OCI-LY1 (cell line): ENCODE data around the gene GRK5.

Experiments
- H2AFZ ChIP-seq: fragments of 200-600 bp; sonication (generic), shearing (Covaris generic); 2 replicates; pipeline ENCODE4 v1.6.0; 2014; ENCODE audit warnings: antibody characterized with exemption, mild to moderate bottlenecking, low read length
- H3F3A ChIP-seq: fragments of 200-600 bp; sonication (generic), shearing (Covaris generic); 2 replicates; pipeline ENCODE4 v1.6.0; 2014; ENCODE audit warnings: mild to moderate bottlenecking, antibody characterized with exemption, low read length, moderate library complexity; ENCODE audit not compliant: insufficient read depth
- H3K27ac ChIP-seq: fragments of 200-600 bp; sonication (generic); 2 replicates; pipeline ENCODE4 v1.5.1; 2014; ENCODE audit warnings: low read length, mixed run types, mild to moderate bottlenecking, low read depth; ENCODE audit not compliant: poor library complexity, severe bottlenecking
- H3K27me3 ChIP-seq: fragments of 200-600 bp; sonication (generic); 2 replicates; pipeline ENCODE4 v1.6.0; 2014; ENCODE audit warnings: antibody characterized with exemption, mild to moderate bottlenecking, low read length, moderate library complexity; ENCODE audit not compliant: insufficient read depth
- H3K36me3 ChIP-seq: fragments of 200-600 bp; sonication (generic); 2 replicates; pipeline ENCODE4 v1.6.1; 2014; ENCODE audit warnings: mild to moderate bottlenecking, antibody characterized with exemption, low read length, moderate library complexity, mixed read lengths; ENCODE audit not compliant: insufficient read depth
- H3K4me1 ChIP-seq: fragments of 200-600 bp; sonication (generic); 2 replicates; pipeline ENCODE4 v1.5.1; 2014; ENCODE audit warnings: mild to moderate bottlenecking, low read length, moderate library complexity; ENCODE audit not compliant: insufficient read depth, severe bottlenecking
- H3K4me2 ChIP-seq: fragments of 200-600 bp; sonication (generic), shearing (Covaris generic); 2 replicates; pipeline ENCODE4 v1.6.1; 2014; ENCODE audit warnings: low read length
- H3K4me3 ChIP-seq: fragments of 200-600 bp; sonication (generic); 2 replicates; pipeline ENCODE4 v1.5.1; 2014; ENCODE audit warnings: low read length, low read depth, mild to moderate bottlenecking, mixed read lengths; ENCODE audit not compliant: poor library complexity, severe bottlenecking
- H3K79me2 ChIP-seq: fragments of 200-600 bp; shearing (Covaris generic); 2 replicates; pipeline ENCODE4 v1.6.1; 2016; ENCODE audit warnings: mixed run types, low read length, mixed read lengths; ENCODE audit not compliant: insufficient read depth
- H3K9ac ChIP-seq: fragments of 200-600 bp; sonication (generic), shearing (Covaris generic); 2 replicates; pipeline ENCODE4 v1.6.1; 2014; ENCODE audit warnings: mild to moderate bottlenecking, low read length, mixed read lengths
- H3K9me2 ChIP-seq: fragments of 200-600 bp; sonication (generic), shearing (Covaris generic); 2 replicates; pipeline ENCODE4 v1.6.1; 2014; ENCODE audit warnings: low read depth, mild to moderate bottlenecking, low read length, mixed read lengths
- H3K9me3 ChIP-seq: fragments of 200-600 bp; shearing (Covaris generic); 2 replicates; pipeline ENCODE4 v1.6.1; 2014; ENCODE audit warnings: low read length, mixed read lengths
- H4K20me1 ChIP-seq: fragments of 200-600 bp; sonication (generic), shearing (Covaris generic); 2 replicates; pipeline ENCODE4 v1.6.0; 2016; ENCODE audit warnings: mild to moderate bottlenecking, low read length; ENCODE audit not compliant: insufficient read depth
- EZH2 ChIP-seq: fragments of 200-600 bp; sonication (generic), shearing (Covaris generic); IDR thresholded peaks from 2 replicates; pipeline ENCODE4 v1.8.0; 2017; ENCODE audit warnings: borderline replicate concordance, mixed run types, mild to moderate bottlenecking, antibody characterized with exemption, low read length, moderate library complexity, mixed read lengths
- TF ChIP-seq, protein P1 (sequence below): fragments of 200-600 bp; sonication (generic), shearing (Covaris generic); IDR thresholded peaks from 2 replicates; pipeline ENCODE4 v1.5.1; 2017; ENCODE audit warnings: mild to moderate bottlenecking, antibody characterized with exemption, low read length, moderate library complexity, mixed read lengths

GRK5 gene

DNA sequence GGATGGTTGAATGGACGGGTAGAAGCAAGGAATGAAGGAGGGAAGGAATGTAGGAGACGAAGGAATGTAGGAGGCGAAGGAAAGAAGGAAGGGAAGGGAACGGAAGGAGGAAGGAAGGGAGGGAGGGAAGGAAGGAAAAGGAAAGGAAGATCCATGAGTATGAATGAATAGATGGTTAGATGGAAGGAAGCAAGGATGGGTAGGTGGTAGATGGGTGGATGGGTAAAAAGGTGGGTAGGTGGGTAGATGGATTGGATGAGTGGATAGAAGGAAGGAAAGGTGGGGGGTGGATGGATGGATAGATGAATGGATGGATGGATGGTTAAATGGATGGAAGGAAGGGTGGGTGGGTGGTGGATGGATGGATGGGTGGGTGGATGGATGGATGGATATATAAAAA is 257.7 kb downstream of the GRK5 start:
- Histone ChIP-seq H3K36me3 (peaks cover 3% of the 10 kb centered on the region; the same call in 1 of the 2 replicates), H3K4me1 (no peaks in the 10 kb centered on the region), H3K9me3 (no peaks in the 10 kb centered on the region), H3K9me2 (no peaks in the 10 kb centered on the region), H3K27ac (no peak overlapping the region), H3K27me3 (peaks cover 11% of the 10 kb centered on the region; the same call in 1 of the 2 replicates), H3K4me3 (no peak overlapping the region), H3K9ac (no peak overlapping the region), H4K20me1 (no peaks in the 10 kb centered on the region), H2AFZ (no peak overlapping the region), H3K4me2 (no peak overlapping the region), H3K79me2 (no peaks in the 10 kb centered on the region), H3F3A (no peaks in the 10 kb centered on the region)
- TF ChIP-seq, protein P1, sequence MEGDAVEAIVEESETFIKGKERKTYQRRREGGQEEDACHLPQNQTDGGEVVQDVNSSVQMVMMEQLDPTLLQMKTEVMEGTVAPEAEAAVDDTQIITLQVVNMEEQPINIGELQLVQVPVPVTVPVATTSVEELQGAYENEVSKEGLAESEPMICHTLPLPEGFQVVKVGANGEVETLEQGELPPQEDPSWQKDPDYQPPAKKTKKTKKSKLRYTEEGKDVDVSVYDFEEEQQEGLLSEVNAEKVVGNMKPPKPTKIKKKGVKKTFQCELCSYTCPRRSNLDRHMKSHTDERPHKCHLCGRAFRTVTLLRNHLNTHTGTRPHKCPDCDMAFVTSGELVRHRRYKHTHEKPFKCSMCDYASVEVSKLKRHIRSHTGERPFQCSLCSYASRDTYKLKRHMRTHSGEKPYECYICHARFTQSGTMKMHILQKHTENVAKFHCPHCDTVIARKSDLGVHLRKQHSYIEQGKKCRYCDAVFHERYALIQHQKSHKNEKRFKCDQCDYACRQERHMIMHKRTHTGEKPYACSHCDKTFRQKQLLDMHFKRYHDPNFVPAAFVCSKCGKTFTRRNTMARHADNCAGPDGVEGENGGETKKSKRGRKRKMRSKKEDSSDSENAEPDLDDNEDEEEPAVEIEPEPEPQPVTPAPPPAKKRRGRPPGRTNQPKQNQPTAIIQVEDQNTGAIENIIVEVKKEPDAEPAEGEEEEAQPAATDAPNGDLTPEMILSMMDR, result no peak
- no peak for TF ChIP-seq EZH2

DNA sequence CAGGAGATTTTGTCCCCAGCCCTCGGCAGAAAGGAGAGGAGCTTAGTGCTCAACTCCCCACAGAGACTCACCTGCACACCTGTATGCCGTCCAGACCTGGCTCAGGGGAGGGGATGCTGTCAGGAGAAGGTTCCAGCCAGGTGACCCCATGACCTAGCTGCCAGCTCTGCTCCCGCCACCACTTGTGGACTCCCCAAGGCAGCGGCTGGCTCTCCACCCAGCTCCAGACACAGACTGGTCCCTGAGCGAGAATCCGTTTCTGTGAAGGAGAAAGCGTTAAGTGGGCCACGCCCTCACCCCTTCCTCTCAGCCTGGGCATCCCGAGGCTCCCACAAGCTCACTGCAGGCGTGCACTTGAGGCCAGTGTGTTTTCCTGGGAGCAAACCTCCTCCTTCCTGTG is 258.7 kb downstream of the GRK5 start:
- Histone ChIP-seq H3K9ac (no peak overlapping the region), H3K4me1 (no peaks in the 10 kb centered on the region), H3K4me3 (no peak overlapping the region), H3K27me3 (peaks cover 4% of the 10 kb centered on the region; the same call in 1 of the 2 replicates), H3K27ac (no peak overlapping the region), H3K4me2 (no peak overlapping the region), H3K79me2 (no peaks in the 10 kb centered on the region), H3K36me3 (peaks cover 3% of the 10 kb centered on the region; the same call in 1 of the 2 replicates), H3F3A (no peaks in the 10 kb centered on the region), H3K9me2 (no peaks in the 10 kb centered on the region), H3K9me3 (no peaks in the 10 kb centered on the region), H2AFZ (no peak overlapping the region), H4K20me1 (no peaks in the 10 kb centered on the region)
- TF ChIP-seq, protein P1, result no peak

DNA sequence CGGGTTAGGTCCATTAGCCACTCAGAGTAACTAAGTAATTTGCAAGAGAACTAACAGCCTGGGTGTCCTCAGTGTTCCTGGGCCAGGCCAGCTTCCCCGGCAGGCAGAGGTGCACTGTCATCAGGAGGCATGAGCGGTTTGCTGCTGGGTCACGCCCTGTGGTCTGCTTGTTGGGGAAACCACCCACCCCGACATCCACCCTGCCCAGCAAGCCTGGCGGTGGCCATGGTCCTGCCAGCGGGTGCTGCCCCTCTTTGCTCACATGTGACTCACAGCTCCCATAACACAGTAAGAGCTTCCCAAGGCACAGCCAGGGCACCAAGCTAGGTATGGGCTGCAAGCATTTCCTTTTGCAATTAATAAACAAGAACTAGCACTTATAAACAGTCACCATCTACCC is 259.3 kb downstream of the GRK5 start:
- no peaks in the 10 kb centered on the region for H4K20me1 ChIP-seq
- no peaks in the 10 kb centered on the region for H3K9me3 ChIP-seq
- peaks cover 4% of the 10 kb centered on the region; the same call in 1 of the 2 replicates for H3K27me3 ChIP-seq
- no peaks in the 10 kb centered on the region for H3F3A ChIP-seq
- no peak overlapping the region for H3K9ac ChIP-seq
- no peak overlapping the region for H2AFZ ChIP-seq
- no peak for TF ChIP-seq EZH2
- TF ChIP-seq, protein P1, result no peak
- no peaks in the 10 kb centered on the region for H3K9me2 ChIP-seq
- no peak overlapping the region for H3K4me3 ChIP-seq
- no peak overlapping the region for H3K4me2 ChIP-seq
- no peaks in the 10 kb centered on the region for H3K4me1 ChIP-seq
- H3K27ac ChIP-seq, result no peak overlapping the region
- no peaks in the 10 kb centered on the region for H3K79me2 ChIP-seq
- H3K36me3 ChIP-seq, result peaks cover 3% of the 10 kb centered on the region; the same call in 1 of the 2 replicates
